Measurements from ENCODE around the gene EIF5A. TPM values are rescaled to one million over a fixed set of nuclear protein-coding genes. Genes with fewer than 3 reads are reported as not detected.
"Not testable (repeated sequence)": the region's sequence is repeated elsewhere in the genome, so short reads cannot be mapped to it uniquely, and the experiment has no call there.

EIF5A gene
- total and polyA plus RNA-seq, 5 donors from 2014 or later: 210 to 631 (median 413) TPM

DNA sequence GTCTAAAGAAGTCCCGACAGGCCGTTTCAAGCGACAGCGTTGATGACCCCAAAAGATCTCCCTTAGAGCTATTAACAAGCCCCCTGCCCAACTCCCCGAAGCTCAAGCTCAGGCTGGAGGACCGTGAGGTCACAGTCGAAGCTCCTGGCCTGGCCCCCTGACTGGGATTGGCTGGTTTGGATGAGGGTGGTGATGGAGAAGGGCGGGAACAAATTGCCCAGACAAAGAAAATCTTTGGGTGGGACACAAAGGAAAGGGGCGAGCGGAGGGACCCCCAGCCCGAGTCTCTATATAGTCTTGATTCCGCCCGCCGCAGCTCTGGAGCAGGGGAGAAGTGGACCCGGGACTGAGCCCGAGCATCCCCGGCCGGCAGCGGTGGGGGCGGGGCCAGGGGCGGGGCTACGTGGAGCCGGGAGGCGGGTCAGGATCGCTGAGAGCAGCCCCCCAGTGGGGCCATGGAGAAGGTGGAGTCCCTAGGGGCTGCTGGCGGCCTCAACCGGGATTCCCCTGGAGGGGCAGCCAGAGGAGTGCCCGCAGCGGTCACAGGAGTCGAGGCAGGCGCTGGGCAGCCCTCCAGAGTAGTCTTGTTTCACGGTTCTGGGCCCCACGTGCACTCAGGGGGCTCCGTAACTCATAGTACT, 22.7 kb downstream of the EIF5A start:
- H3K27me3 Mint-ChIP-seq: peaks cover 8% of the 10 kb centered on the region
- no peaks in the 10 kb centered on the region for H3K9me3 Mint-ChIP-seq
- Histone ChIP-seq H3K36me3 (ENCODE audit: control insufficient read depth, insufficient read depth, low read length) (peaks cover 8% of the 10 kb centered on the region), H3K4me3 (ENCODE audit: low read depth, low read length) (peak overlapping the region; percentile 77), H3K4me1 (ENCODE audit: control insufficient read depth, insufficient read depth, low read length, poor library complexity, severe bottlenecking) (peaks cover 45% of the 10 kb centered on the region), H3K27ac (ENCODE audit: insufficient read depth, low read length, poor library complexity, severe bottlenecking) (peak overlapping the region; percentile 85), H3K27me3 (ENCODE audit: control insufficient read depth, insufficient read depth, low read length) (no peaks in the 10 kb centered on the region), H3K9me3 (ENCODE audit: control insufficient read depth in 2 of 2, low read length in 2 of 2) (no peaks in the 10 kb centered on the region)
- DNase-seq (peak; percentile 68 to 90 (median 83)), ATAC-seq (ENCODE audit: low read depth in 2 of 2) (peak; percentile 56)
- H3K36me3 Mint-ChIP-seq: peaks cover 3% of the 10 kb centered on the region
- peak overlapping the region; percentile 94 to 97 (median 96) for H3K4me3 Mint-ChIP-seq
- H3K4me1 Mint-ChIP-seq: peaks cover 19 to 66% (median 27%) of the 10 kb centered on the region in 4 donors
- H3K27ac Mint-ChIP-seq: peak overlapping the region; percentile 98 to 99 (median 98)

DNA sequence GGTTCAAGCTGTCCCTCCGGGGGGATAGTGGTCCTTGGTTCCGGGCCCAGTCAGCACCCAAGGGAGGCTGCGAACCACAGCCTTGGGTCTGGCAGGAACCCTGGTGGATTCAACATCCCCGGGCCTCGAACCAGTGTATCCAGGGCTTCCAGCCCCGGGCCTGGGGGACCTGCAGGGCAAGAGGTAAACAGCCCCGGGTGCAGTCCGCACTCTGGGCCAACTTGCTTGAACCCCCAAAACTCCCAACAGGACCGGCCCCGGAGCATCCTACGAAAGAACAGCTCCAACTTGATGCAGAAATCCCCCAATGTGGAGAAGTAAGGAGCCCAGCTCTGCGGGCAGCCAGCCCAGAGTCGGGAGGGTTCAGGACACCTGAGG, 23.2 kb downstream of the EIF5A start:
- Histone ChIP-seq H3K4me1 (ENCODE audit: control insufficient read depth, insufficient read depth, low read length, poor library complexity, severe bottlenecking) (peaks cover 50% of the 10 kb centered on the region), H3K4me3 (ENCODE audit: low read depth, low read length) (no peak overlapping the region), H3K36me3 (ENCODE audit: control insufficient read depth, insufficient read depth, low read length) (peaks cover 7% of the 10 kb centered on the region), H3K9me3 (ENCODE audit: control insufficient read depth in 2 of 2, low read length in 2 of 2) (no peaks in the 10 kb centered on the region), H3K27ac (ENCODE audit: insufficient read depth, low read length, poor library complexity, severe bottlenecking) (peak overlapping the region; percentile 85), H3K27me3 (ENCODE audit: control insufficient read depth, insufficient read depth, low read length) (no peaks in the 10 kb centered on the region)
- peaks cover 3% of the 10 kb centered on the region for H3K36me3 Mint-ChIP-seq
- peak overlapping the region; percentile 38 to 98 (median 98) for H3K27ac Mint-ChIP-seq
- DNase-seq (no peak), ATAC-seq (ENCODE audit: low read depth in 2 of 2) (no peak)
- H3K9me3 Mint-ChIP-seq: no peaks in the 10 kb centered on the region
- peaks cover 19 to 71% (median 29%) of the 10 kb centered on the region in 4 donors for H3K4me1 Mint-ChIP-seq
- peak overlapping the region; percentile 68 to 97 (median 96) for H3K4me3 Mint-ChIP-seq
- H3K27me3 Mint-ChIP-seq: peaks cover 8% of the 10 kb centered on the region

GRCh38 chr17:7332111-7332510, 24.7 kb downstream of the EIF5A start:
- Histone ChIP-seq H3K9me3 (ENCODE audit: control insufficient read depth in 2 of 2, low read length in 2 of 2) (no peaks in the 10 kb centered on the region), H3K4me1 (ENCODE audit: control insufficient read depth, insufficient read depth, low read length, poor library complexity, severe bottlenecking) (peaks cover 65% of the 10 kb centered on the region), H3K27me3 (ENCODE audit: control insufficient read depth, insufficient read depth, low read length) (no peaks in the 10 kb centered on the region), H3K27ac (ENCODE audit: insufficient read depth, low read length, poor library complexity, severe bottlenecking) (peak overlapping the region; percentile 58), H3K4me3 (ENCODE audit: low read depth, low read length) (peak overlapping the region; percentile 41), H3K36me3 (ENCODE audit: control insufficient read depth, insufficient read depth, low read length) (no peaks in the 10 kb centered on the region)
- no peak for DNase-seq
- no peak for ATAC-seq (ENCODE audit: low read depth in 2 of 2)
- H3K4me1 Mint-ChIP-seq: peaks cover 19 to 80% (median 35%) of the 10 kb centered on the region in 4 donors
- peak overlapping the region; percentile 38 to 94 (median 82) for H3K4me3 Mint-ChIP-seq
- peak overlapping the region; percentile 65 to 89 (median 89) for H3K27ac Mint-ChIP-seq
- peaks cover 2% of the 10 kb centered on the region for H3K36me3 Mint-ChIP-seq
- H3K9me3 Mint-ChIP-seq: no peaks in the 10 kb centered on the region
- peaks cover 8% of the 10 kb centered on the region for H3K27me3 Mint-ChIP-seq

GRCh38 chr17:7332600-7333069, 25.2 kb downstream of the EIF5A start:
- peak; percentile 48 to 80 (median 68) for DNase-seq
- not testable (repeated sequence) for H3K36me3 ChIP-seq (ENCODE audit: control insufficient read depth, insufficient read depth, low read length); H3K9me3 ChIP-seq (ENCODE audit: control insufficient read depth in 2 of 2, low read length in 2 of 2); H3K9me3 Mint-ChIP-seq; H3K27me3 Mint-ChIP-seq; ATAC-seq (ENCODE audit: low read depth in 2 of 2); H3K27me3 ChIP-seq (ENCODE audit: control insufficient read depth, insufficient read depth, low read length); H3K36me3 Mint-ChIP-seq
- Histone ChIP-seq H3K4me1 (ENCODE audit: control insufficient read depth, insufficient read depth, low read length, poor library complexity, severe bottlenecking) (peaks cover 70% of the 10 kb centered on the region), H3K4me3 (ENCODE audit: low read depth, low read length) (peak overlapping the region; percentile 41), H3K27ac (ENCODE audit: insufficient read depth, low read length, poor library complexity, severe bottlenecking) (peak overlapping the region; percentile 58)
- Mint-ChIP-seq H3K4me1 (peaks cover 19 to 83% (median 36%) of the 10 kb centered on the region in 4 donors), H3K4me3 (peak overlapping the region; percentile 38 to 94 (median 82)), H3K27ac (peak overlapping the region; percentile 65 to 89 (median 89))

DNA sequence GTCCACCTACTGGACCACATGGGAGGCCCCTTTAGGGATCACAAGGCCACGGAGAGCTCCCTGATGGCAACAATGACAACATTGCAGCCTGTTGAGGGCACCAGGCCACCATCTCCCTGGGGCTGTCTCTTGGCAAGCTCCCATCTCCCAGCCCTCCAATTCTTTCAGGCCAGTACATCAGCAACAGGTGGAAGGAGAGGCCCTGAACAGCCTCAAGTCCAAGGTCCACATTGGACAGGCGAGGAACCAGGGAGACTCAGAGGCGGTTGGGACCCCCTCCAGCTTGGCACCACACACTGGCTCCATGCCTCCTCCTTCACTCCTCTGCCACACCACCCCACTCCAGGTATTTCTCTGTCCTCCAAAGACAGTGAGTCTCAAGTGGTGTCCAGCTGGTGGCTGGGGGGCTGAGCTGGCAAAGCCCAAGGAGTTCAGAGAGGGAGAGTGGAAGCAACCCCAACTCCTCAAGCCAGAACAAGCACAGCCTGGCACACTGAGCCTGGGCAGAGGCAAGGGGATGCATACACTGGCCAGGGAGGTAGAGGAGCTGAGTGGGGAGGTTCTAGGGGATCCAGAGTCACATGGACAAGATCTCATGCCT, 27.6 kb downstream of the EIF5A start:
- Mint-ChIP-seq H3K9me3 (no peaks in the 10 kb centered on the region), H3K4me1 (peaks cover 9 to 86% (median 33%) of the 10 kb centered on the region in 4 donors), H3K27me3 (no peaks in the 10 kb centered on the region), H3K36me3 (peaks cover 14% of the 10 kb centered on the region), H3K27ac (peak overlapping the region; percentile 93 to 98 (median 96)), H3K4me3 (peak overlapping the region; percentile 78 to 99 (median 96))
- no peaks in the 10 kb centered on the region for H3K27me3 ChIP-seq (ENCODE audit: control insufficient read depth, insufficient read depth, low read length)
- no peak overlapping the region for H3K4me3 ChIP-seq (ENCODE audit: low read depth, low read length)
- peaks cover 78% of the 10 kb centered on the region for H3K4me1 ChIP-seq (ENCODE audit: control insufficient read depth, insufficient read depth, low read length, poor library complexity, severe bottlenecking)
- H3K36me3 ChIP-seq (ENCODE audit: control insufficient read depth, insufficient read depth, low read length): peaks cover 8% of the 10 kb centered on the region
- ATAC-seq (ENCODE audit: low read depth in 2 of 2) (no peak), DNase-seq (no peak)
- peak overlapping the region; percentile 78 for H3K27ac ChIP-seq (ENCODE audit: insufficient read depth, low read length, poor library complexity, severe bottlenecking)
- no peaks in the 10 kb centered on the region for H3K9me3 ChIP-seq (ENCODE audit: control insufficient read depth in 2 of 2, low read length in 2 of 2)

DNA sequence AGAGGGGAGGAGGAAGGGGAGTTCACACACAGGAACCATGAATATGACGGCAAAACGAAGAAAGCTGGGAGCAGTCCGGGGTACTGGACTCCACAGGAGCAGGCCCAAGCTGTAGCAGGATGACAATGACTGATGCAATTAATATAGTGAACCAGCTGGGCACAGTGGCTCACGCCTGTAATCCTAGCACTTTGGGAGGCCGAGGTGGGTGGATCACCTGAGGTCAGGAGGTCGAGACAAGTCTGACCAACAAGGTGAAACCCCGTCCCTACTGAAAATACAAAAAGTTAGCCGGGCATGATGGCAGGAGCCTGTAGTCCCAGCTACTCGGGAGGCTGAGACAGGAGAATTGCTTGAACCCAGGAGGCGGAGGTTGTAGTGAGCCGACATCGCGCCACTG, 28.3 kb downstream of the EIF5A start:
- not testable (repeated sequence) for H3K27me3 Mint-ChIP-seq; H3K9me3 Mint-ChIP-seq; H3K27me3 ChIP-seq (ENCODE audit: control insufficient read depth, insufficient read depth, low read length); ATAC-seq (ENCODE audit: low read depth in 2 of 2); DNase-seq; H3K9me3 ChIP-seq (ENCODE audit: control insufficient read depth in 2 of 2, low read length in 2 of 2)
- Histone ChIP-seq H3K36me3 (ENCODE audit: control insufficient read depth, insufficient read depth, low read length) (peaks cover 13% of the 10 kb centered on the region), H3K27ac (ENCODE audit: insufficient read depth, low read length, poor library complexity, severe bottlenecking) (peak overlapping the region; percentile 78), H3K4me3 (ENCODE audit: low read depth, low read length) (peak overlapping the region; percentile 90), H3K4me1 (ENCODE audit: control insufficient read depth, insufficient read depth, low read length, poor library complexity, severe bottlenecking) (peaks cover 73% of the 10 kb centered on the region)
- H3K4me3 Mint-ChIP-seq: peak overlapping the region; percentile 94 to 99 (median 96)
- peak overlapping the region; percentile 93 to 98 (median 96) for H3K27ac Mint-ChIP-seq
- peaks cover 9 to 85% (median 34%) of the 10 kb centered on the region in 4 donors for H3K4me1 Mint-ChIP-seq
- peaks cover 14% of the 10 kb centered on the region for H3K36me3 Mint-ChIP-seq

GRCh38 chr17:7336240-7337175, 29.1 kb downstream of the EIF5A start, which contains the start of gene ACAP1:
Gene ACAP1 (plus strand): TSS chr17:7336529. CDS start chr17:7336735, 206 bp downstream.
- Histone ChIP-seq H3K36me3 (ENCODE audit: control insufficient read depth, insufficient read depth, low read length) (peaks cover 19% of the 10 kb centered on the region), H3K9me3 (ENCODE audit: control insufficient read depth in 2 of 2, low read length in 2 of 2) (no peaks in the 10 kb centered on the region), H3K4me3 (ENCODE audit: low read depth, low read length) (peak within 1 kb of the TSS; percentile 90), H3K4me1 (ENCODE audit: control insufficient read depth, insufficient read depth, low read length, poor library complexity, severe bottlenecking) (peaks cover 69% of the 10 kb centered on the region), H3K27me3 (ENCODE audit: control insufficient read depth, insufficient read depth, low read length) (no peaks in the 10 kb centered on the region), H3K27ac (ENCODE audit: insufficient read depth, low read length, poor library complexity, severe bottlenecking) (peak within 1 kb of the TSS; percentile 78)
- no peaks in the 10 kb centered on the region for H3K27me3 Mint-ChIP-seq
- H3K4me3 Mint-ChIP-seq: peak within 1 kb of the TSS; percentile 94 to 99 (median 96)
- peaks cover 16% of the 10 kb centered on the region for H3K36me3 Mint-ChIP-seq
- DNase-seq (peak; percentile 77 to 93 (median 79)), ATAC-seq (ENCODE audit: low read depth in 2 of 2) (peak; percentile 94)
- H3K4me1 Mint-ChIP-seq: peaks cover 9 to 86% (median 35%) of the 10 kb centered on the region in 4 donors
- peak within 1 kb of the TSS; percentile 93 to 98 (median 96) for H3K27ac Mint-ChIP-seq
- no peaks in the 10 kb centered on the region for H3K9me3 Mint-ChIP-seq
